DOHH2 (cell line): ENCODE data around the gene MBD2.

Experiments
- H3F3A ChIP-seq: fragments of 200-600 bp; sonication (generic), shearing (Covaris generic); 2 replicates; pipeline ENCODE4 v1.6.0; 2016; ENCODE audit warnings: antibody characterized with exemption, mild to moderate bottlenecking; ENCODE audit not compliant: control insufficient read depth, insufficient read depth
- H3K27ac ChIP-seq: fragments of 200-600 bp; sonication (generic); 2 replicates; pipeline ENCODE4 v1.5.1; 2014; ENCODE audit warnings: low read depth, mild to moderate bottlenecking, low read length, moderate library complexity
- H3K27me3 ChIP-seq: fragments of 200-600 bp; sonication (generic); 2 replicates; pipeline ENCODE4 v1.6.1; 2014; ENCODE audit warnings: mild to moderate bottlenecking, low read length, mixed read lengths; ENCODE audit not compliant: control insufficient read depth
- H3K36me3 ChIP-seq: fragments of 200-600 bp; sonication (generic); 2 replicates; pipeline ENCODE4 v1.6.1; 2014; ENCODE audit warnings: mild to moderate bottlenecking, low read length, moderate library complexity, mixed read lengths; ENCODE audit not compliant: control insufficient read depth
- H3K4me1 ChIP-seq: fragments of 200-600 bp; sonication (generic); 2 replicates; pipeline ENCODE4 v1.6.1; 2014; ENCODE audit warnings: mild to moderate bottlenecking, low read length, mixed read lengths; ENCODE audit not compliant: control insufficient read depth
- H3K4me2 ChIP-seq: fragments of 200-600 bp; sonication (generic); 2 replicates; pipeline ENCODE4 v1.6.0; 2014; ENCODE audit warnings: mild to moderate bottlenecking, low read length, moderate library complexity
- H3K4me3 ChIP-seq: fragments of 200-600 bp; sonication (generic); 2 replicates; pipeline ENCODE4 v1.5.1; 2014; ENCODE audit warnings: mild to moderate bottlenecking, low read length, mixed read lengths
- H3K79me2 ChIP-seq: fragments of 200-600 bp; sonication (generic); 2 replicates; pipeline ENCODE4 v1.6.1; 2014; ENCODE audit warnings: mild to moderate bottlenecking, low read length, mixed read lengths; ENCODE audit not compliant: control insufficient read depth
- H3K9me2 ChIP-seq: fragments of 200-600 bp; sonication (generic); replicated peaks from 2 replicates; pipeline ENCODE4 v1.6.1; 2014; ENCODE audit warnings: mild to moderate bottlenecking, low read length, mixed read lengths; ENCODE audit not compliant: control insufficient read depth
- H3K9me3 ChIP-seq: fragments of 200-600 bp; sonication (generic); 2 replicates; pipeline ENCODE4 v1.6.1; 2014; ENCODE audit warnings: antibody characterized with exemption, low read length, mixed read lengths; ENCODE audit not compliant: control insufficient read depth, insufficient read depth
- H4K20me1 ChIP-seq: fragments of 200-600 bp; sonication (generic); 2 replicates; pipeline ENCODE4 v1.6.0; 2014; ENCODE audit warnings: low read depth, mild to moderate bottlenecking, antibody characterized with exemption, low read length, moderate library complexity; ENCODE audit not compliant: control insufficient read depth, insufficient read depth
- CTCF ChIP-seq: fragments of 200-600 bp; sonication (generic); IDR thresholded peaks from one replicate; pipeline ENCODE4 v1.5.1; 2014; ENCODE audit warnings: antibody characterized with exemption, mild to moderate bottlenecking, low read depth, low read length; ENCODE audit not compliant: poor library complexity, severe bottlenecking
- EZH2phosphoT487 ChIP-seq: fragments of 200-600 bp; sonication (generic); IDR thresholded peaks from 2 replicates; pipeline ENCODE4 v1.6.1; 2017; ENCODE audit warnings: borderline replicate concordance, mild to moderate bottlenecking, antibody characterized with exemption, low read length, moderate library complexity, mixed read lengths

The MBD2 gene

DNA sequence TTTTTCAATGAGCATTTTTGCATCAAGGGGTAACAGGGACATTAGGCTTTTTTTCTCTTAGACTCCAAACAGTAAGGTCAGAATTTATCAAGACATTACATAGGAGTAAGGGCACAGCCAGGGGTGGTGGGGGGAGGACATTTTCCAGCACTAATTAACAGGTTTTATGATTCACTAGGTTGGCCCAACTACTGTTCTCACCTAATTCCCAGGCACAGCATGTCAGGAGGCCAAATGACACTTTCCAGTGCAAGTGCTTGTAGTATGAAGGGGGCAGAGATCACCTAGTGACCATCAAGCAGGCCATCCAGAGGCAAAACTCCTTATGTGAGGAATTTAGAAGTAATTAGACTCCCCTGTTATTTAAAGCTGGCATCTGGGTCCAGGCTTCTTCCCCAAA lies 3.9 kb upstream of the MBD2 start:
- Histone ChIP-seq H3K36me3 (peaks cover 5% of the 10 kb centered on the region), H3K4me3 (no peak overlapping the region), H3K27me3 (no peaks in the 10 kb centered on the region), H3K9me3 (no peaks in the 10 kb centered on the region), H3K9me2 (no peaks in the 10 kb centered on the region), H3F3A (peaks cover 4% of the 10 kb centered on the region), H3K4me2 (no peak overlapping the region), H4K20me1 (no peaks in the 10 kb centered on the region), H3K79me2 (peaks cover 10% of the 10 kb centered on the region), H3K4me1 (peaks cover 6% of the 10 kb centered on the region), H3K27ac (no peak overlapping the region)
- TF ChIP-seq EZH2phosphoT487: no peak
- no peak for TF ChIP-seq CTCF

- no peaks in the 10 kb centered on the region for H3K9me2 ChIP-seq
- H3K9me3 ChIP-seq: no peaks in the 10 kb centered on the region
- H3K36me3 ChIP-seq: peaks cover 43% of the 10 kb centered on the region
- peaks cover 46% of the 10 kb centered on the region for H3F3A ChIP-seq
- no peaks in the 10 kb centered on the region for H3K27me3 ChIP-seq
- peak overlapping the region; percentile 78 for H3K4me3 ChIP-seq
- peaks cover 56% of the 10 kb centered on the region for H3K79me2 ChIP-seq
- peak overlapping the region; percentile 99 for H3K27ac ChIP-seq
- peak overlapping the region; percentile 90 for H3K4me2 ChIP-seq
- H4K20me1 ChIP-seq: no peaks in the 10 kb centered on the region
- TF ChIP-seq CTCF (no peak), EZH2phosphoT487 (no peak)
- peaks cover 34% of the 10 kb centered on the region for H3K4me1 ChIP-seq
These were observed 764 bp downstream of the MBD2 start for GRCh38 chr18:54223568-54224241.

- H3F3A ChIP-seq: peaks cover 51% of the 10 kb centered on the region
- H3K4me1 ChIP-seq: peaks cover 40% of the 10 kb centered on the region
- peak overlapping the region; percentile 78 for H3K4me3 ChIP-seq
- peak overlapping the region; percentile 99 for H3K27ac ChIP-seq
- H3K36me3 ChIP-seq: peaks cover 50% of the 10 kb centered on the region
- H3K9me3 ChIP-seq: no peaks in the 10 kb centered on the region
- no peaks in the 10 kb centered on the region for H3K9me2 ChIP-seq
- peak overlapping the region; percentile 90 for H3K4me2 ChIP-seq
- H3K79me2 ChIP-seq: peaks cover 62% of the 10 kb centered on the region
- H3K27me3 ChIP-seq: no peaks in the 10 kb centered on the region
- TF ChIP-seq EZH2phosphoT487 (no peak), CTCF (peak; percentile 68)
- H4K20me1 ChIP-seq: no peaks in the 10 kb centered on the region
These were observed 1.4 kb downstream of the MBD2 start for GRCh38 chr18:54222922-54223567.
